H9 (cell line): Measurements from ENCODE around the gene FGFR3. TPM values are rescaled to one million over a fixed set of nuclear protein-coding genes. Genes with fewer than 3 reads are reported as not detected.

ENCODE experiments used
- DNase-seq: peaks from one replicate; pipeline ENCODE4 v3.0.0-alpha.2; 2017
- H2AFZ ChIP-seq: one replicate; pipeline ENCODE4 v1.6.1; 2013; ENCODE audit warnings: mild to moderate bottlenecking, low read length, control low read depth, moderate library complexity
- H2AK5ac ChIP-seq: 2 replicates; pipeline ENCODE4 v1.6.1; 2013; ENCODE audit warnings: low read length, control low read depth, mixed read lengths; ENCODE audit not compliant: insufficient read length
- H2BK120ac ChIP-seq: one replicate; pipeline ENCODE4 v1.6.1; 2013; ENCODE audit warnings: low read depth, mild to moderate bottlenecking, low read length, control low read depth, inconsistent platforms; ENCODE audit not compliant: poor library complexity, severe bottlenecking
- H2BK12ac ChIP-seq: 2 replicates; pipeline ENCODE4 v1.6.1; 2013; ENCODE audit warnings: low read length, control low read depth, mixed read lengths, low read depth; ENCODE audit not compliant: insufficient read length
- H2BK15ac ChIP-seq: 2 replicates; pipeline ENCODE4 v1.6.1; 2013; ENCODE audit warnings: low read depth, low read length, control low read depth
- H2BK20ac ChIP-seq: one replicate; pipeline ENCODE4 v1.6.1; 2013; ENCODE audit warnings: low read depth, mild to moderate bottlenecking, low read length, control low read depth, inconsistent platforms; ENCODE audit not compliant: poor library complexity, severe bottlenecking
- H2BK5ac ChIP-seq: 2 replicates; pipeline ENCODE4 v1.6.1; 2013; ENCODE audit warnings: low read length, control low read depth, mixed read lengths; ENCODE audit not compliant: insufficient read length
- H3K14ac ChIP-seq: 2 replicates; pipeline ENCODE4 v1.6.1; 2013; ENCODE audit warnings: low read length, control low read depth; ENCODE audit not compliant: insufficient read depth
- H3K18ac ChIP-seq: 2 replicates; pipeline ENCODE4 v1.6.1; 2013; ENCODE audit warnings: low read depth, mild to moderate bottlenecking, mixed read lengths, low read length, control low read depth; ENCODE audit not compliant: insufficient read length
- H3K23ac ChIP-seq: 2 replicates; pipeline ENCODE4 v1.6.1; 2013; ENCODE audit warnings: low read length, control low read depth, mixed read lengths, low read depth; ENCODE audit not compliant: insufficient read length
- H3K23me2 ChIP-seq: 2 replicates; pipeline ENCODE4 v1.6.1; 2013; ENCODE audit warnings: low read depth, mild to moderate bottlenecking, mixed read lengths, low read length, control low read depth; ENCODE audit not compliant: insufficient read length, poor library complexity, severe bottlenecking
- H3K27ac ChIP-seq: 2 replicates; pipeline ENCODE4 v1.5.1; 2013; ENCODE audit warnings: low read length, control low read depth, mixed read lengths, low read depth; ENCODE audit not compliant: insufficient read length
- H3K27me3 ChIP-seq: 2 replicates; pipeline ENCODE4 v1.6.1; 2013; ENCODE audit warnings: low read length, control low read depth, inconsistent platforms; ENCODE audit not compliant: insufficient read depth
- H3K4ac ChIP-seq: 2 replicates; pipeline ENCODE4 v1.6.1; 2013; ENCODE audit warnings: low read depth, mild to moderate bottlenecking, control low read depth, inconsistent platforms, low read length, moderate library complexity
- H3K4me1 ChIP-seq: 2 replicates; pipeline ENCODE4 v1.6.1; 2013; ENCODE audit warnings: low read length, control low read depth, inconsistent platforms; ENCODE audit not compliant: insufficient read depth
- H3K4me2 ChIP-seq: 2 replicates; pipeline ENCODE4 v1.6.1; 2013; ENCODE audit warnings: low read length, control low read depth, mixed read lengths; ENCODE audit not compliant: insufficient read length, insufficient read depth
- H3K56ac ChIP-seq: 2 replicates; pipeline ENCODE4 v1.6.1; 2013; ENCODE audit warnings: low read depth, mild to moderate bottlenecking, mixed read lengths, low read length, control low read depth; ENCODE audit not compliant: insufficient read length
- H3K79me1 ChIP-seq: 2 replicates; pipeline ENCODE4 v1.6.1; 2013; ENCODE audit warnings: low read depth, mild to moderate bottlenecking, moderate library complexity, low read length, control low read depth, inconsistent platforms; ENCODE audit not compliant: insufficient read depth, poor library complexity, severe bottlenecking
- H3K79me2 ChIP-seq: 2 replicates; pipeline ENCODE4 v1.6.1; 2013; ENCODE audit warnings: low read length, control low read depth, inconsistent platforms; ENCODE audit not compliant: insufficient read depth
- H3K9ac ChIP-seq: 2 replicates; pipeline ENCODE4 v1.6.1; 2013; ENCODE audit warnings: low read length, control low read depth, mixed read lengths; ENCODE audit not compliant: insufficient read length; ENCODE audit errors: extremely low read depth
- H3K9me3 ChIP-seq: one replicate; pipeline ENCODE4 v1.6.1; 2013; ENCODE audit warnings: low read depth, low read length, inconsistent platforms; ENCODE audit not compliant: control insufficient read depth
- H3T11ph ChIP-seq: one replicate; pipeline ENCODE4 v1.6.1; 2013; ENCODE audit warnings: mild to moderate bottlenecking, low read length, control low read depth, inconsistent platforms
- H4K20me1 ChIP-seq: one replicate; pipeline ENCODE4 v1.6.1; 2013; ENCODE audit not compliant: control insufficient read depth, insufficient read length, insufficient read depth
- H4K5ac ChIP-seq: 2 replicates; pipeline ENCODE4 v1.6.1; 2013; ENCODE audit warnings: low read depth, mild to moderate bottlenecking, mixed read lengths, low read length, control low read depth; ENCODE audit not compliant: insufficient read length
- H4K8ac ChIP-seq: replicated peaks from 2 replicates; pipeline ENCODE4 v1.6.1; 2013; ENCODE audit warnings: low read length, control low read depth, mixed read lengths, low read depth; ENCODE audit not compliant: insufficient read length
- H4K91ac ChIP-seq: 2 replicates; pipeline ENCODE4 v1.6.1; 2013; ENCODE audit warnings: low read depth, mild to moderate bottlenecking, moderate library complexity, mixed read lengths, low read length, control low read depth; ENCODE audit not compliant: insufficient read length
- H3K27ac Mint-ChIP-seq, 3 experiments: 2 replicates in 2 of 3; 3 replicates in 1 of 3; pipeline ENCODE4 v1.8.0; 2020 to 2021; ENCODE audit warnings: mixed read lengths in 3 of 3, mild to moderate bottlenecking in 1 of 3, moderate library complexity in 1 of 3
- H3K27me3 Mint-ChIP-seq: 2 replicates; pipeline ENCODE4 v1.8.0; 2021; ENCODE audit warnings: low read depth, mild to moderate bottlenecking, moderate library complexity, mixed read lengths
- H3K36me3 Mint-ChIP-seq, 3 experiments: 2 replicates in 2 of 3; 3 replicates in 1 of 3; pipeline ENCODE4 v1.8.0; 2020 to 2021; ENCODE audit warnings: low read depth in 3 of 3, mixed read lengths in 3 of 3; ENCODE audit not compliant: insufficient read depth in 1 of 3
- H3K4me1 Mint-ChIP-seq, 2 experiments: 2 replicates each; pipeline ENCODE4 v1.8.0; 2020; ENCODE audit warnings: mixed read lengths in 2 of 2
- H3K4me3 Mint-ChIP-seq, 2 experiments: 2 replicates in 1 of 2; 3 replicates in 1 of 2; pipeline ENCODE4 v1.8.0; 2020 to 2021; ENCODE audit warnings: mild to moderate bottlenecking in 2 of 2, mixed read lengths in 2 of 2, moderate library complexity in 1 of 2
- H3K9me3 Mint-ChIP-seq, 2 experiments: 2 replicates in 1 of 2; 3 replicates in 1 of 2; pipeline ENCODE4 v1.8.0; 2020; ENCODE audit warnings: mild to moderate bottlenecking in 2 of 2, mixed read lengths in 2 of 2, moderate library complexity in 1 of 2
- WGBS: extraction: QIAGEN DNeasy Blood & Tissue Kit; methylation state at CpG from one replicate; pipeline ENCODE4 v1.1.7; 2013; ENCODE audit warnings: missing lambda C conversion rate, low lambda C conversion rate, mixed read lengths; ENCODE audit not compliant: insufficient read length; ENCODE audit errors: extremely low coverage; 5-methylcytosine and 5-hydroxymethylcytosine counted together
- total RNA-seq: library from RNA; stranded (reverse); gene quantifications from 2 replicates; pipeline ENCODE4 v1.2.1, GENCODE V29; 2021
- TF ChIP-seq, protein P1 (sequence below): fragments of 200-600 bp; sonication (generic); conservative IDR thresholded peaks from 3 replicates; pipeline ENCODE4 v1.8.0; 2021; ENCODE audit warnings: antibody characterized with exemption, mild to moderate bottlenecking

Gene FGFR3
- total RNA-seq, 1 experiment from 2014 or later: 75.7 TPM

DNA sequence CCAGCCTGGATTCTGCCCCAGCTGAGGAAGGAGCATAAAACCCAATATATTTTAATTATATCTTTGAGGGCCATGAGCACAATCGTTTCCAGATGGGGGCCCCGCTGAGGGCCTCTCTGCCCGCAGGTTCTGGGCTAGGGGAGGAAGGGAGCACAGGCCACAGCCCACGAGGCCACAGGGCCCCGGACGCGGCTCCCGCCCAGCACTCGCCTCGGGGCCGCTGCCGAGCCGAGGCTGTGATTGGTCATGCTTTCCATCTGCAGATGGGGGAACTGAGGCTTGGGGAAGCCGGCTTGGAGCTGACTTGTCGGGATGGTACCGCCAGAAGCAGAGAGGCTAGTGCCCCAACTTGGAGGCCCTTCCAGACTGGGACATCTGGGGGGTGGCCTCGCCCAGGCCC lies 37.8 kb upstream of the FGFR3 start:
- no peak overlapping the region for H3K27ac Mint-ChIP-seq
- H3K23me2 ChIP-seq: no peaks in the 10 kb centered on the region

More for the DNA sequence above, 37.8 kb upstream of the FGFR3 start:
- Histone ChIP-seq H3K4me2 (no peak overlapping the region), H3K9me3 (no peaks in the 10 kb centered on the region), H3K27ac (no peak overlapping the region), H4K91ac (no peak overlapping the region), H2AK5ac (no peak overlapping the region), H2BK120ac (no peak overlapping the region), H3K9ac (no peak overlapping the region), H3K4ac (no peak overlapping the region), H3K79me1 (no peaks in the 10 kb centered on the region), H4K5ac (no peak overlapping the region), H4K8ac (no peak overlapping the region), H3T11ph (no peak overlapping the region), H4K20me1 (no peaks in the 10 kb centered on the region), H3K56ac (no peak overlapping the region), H3K14ac (no peak overlapping the region), H2BK20ac (no peak overlapping the region), H2BK12ac (no peak overlapping the region), H2AFZ (no peak overlapping the region), H2BK15ac (no peak overlapping the region), H3K79me2 (no peaks in the 10 kb centered on the region), H3K23ac (no peak overlapping the region), H3K18ac (no peak overlapping the region), H3K27me3 (no peaks in the 10 kb centered on the region), H3K4me1 (no peaks in the 10 kb centered on the region), H2BK5ac (no peak overlapping the region)
- no peaks in the 10 kb centered on the region for H3K9me3 Mint-ChIP-seq
- H3K27me3 Mint-ChIP-seq: no peaks in the 10 kb centered on the region; the same call in 1 of the 2 replicates
- no peak for DNase-seq
- TF ChIP-seq, protein P1, sequence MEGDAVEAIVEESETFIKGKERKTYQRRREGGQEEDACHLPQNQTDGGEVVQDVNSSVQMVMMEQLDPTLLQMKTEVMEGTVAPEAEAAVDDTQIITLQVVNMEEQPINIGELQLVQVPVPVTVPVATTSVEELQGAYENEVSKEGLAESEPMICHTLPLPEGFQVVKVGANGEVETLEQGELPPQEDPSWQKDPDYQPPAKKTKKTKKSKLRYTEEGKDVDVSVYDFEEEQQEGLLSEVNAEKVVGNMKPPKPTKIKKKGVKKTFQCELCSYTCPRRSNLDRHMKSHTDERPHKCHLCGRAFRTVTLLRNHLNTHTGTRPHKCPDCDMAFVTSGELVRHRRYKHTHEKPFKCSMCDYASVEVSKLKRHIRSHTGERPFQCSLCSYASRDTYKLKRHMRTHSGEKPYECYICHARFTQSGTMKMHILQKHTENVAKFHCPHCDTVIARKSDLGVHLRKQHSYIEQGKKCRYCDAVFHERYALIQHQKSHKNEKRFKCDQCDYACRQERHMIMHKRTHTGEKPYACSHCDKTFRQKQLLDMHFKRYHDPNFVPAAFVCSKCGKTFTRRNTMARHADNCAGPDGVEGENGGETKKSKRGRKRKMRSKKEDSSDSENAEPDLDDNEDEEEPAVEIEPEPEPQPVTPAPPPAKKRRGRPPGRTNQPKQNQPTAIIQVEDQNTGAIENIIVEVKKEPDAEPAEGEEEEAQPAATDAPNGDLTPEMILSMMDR: no peak
- no peak overlapping the region for H3K4me3 Mint-ChIP-seq
- WGBS: no CpG with 5 or more reads among the region's 17 CpGs
- H3K4me1 Mint-ChIP-seq: peaks cover 8 to 21% of the 10 kb centered on the region in 2 experiments
- H3K36me3 Mint-ChIP-seq: no peaks in the 10 kb centered on the region
